GM12875 (cell line): ENCODE data around the gene C15orf40.
"Not testable (repeated sequence)": the region's sequence is repeated elsewhere in the genome, so short reads cannot be mapped to it uniquely, and the experiment has no call there.

Experiments
- H3K4me3 ChIP-seq: one replicate; pipeline ENCODE4 v1.5.1; 2011; ENCODE audit warnings: low read depth, low read length, control low read depth
- CTCF ChIP-seq: IDR thresholded peaks from 2 replicates; pipeline ENCODE4 v1.5.1; 2011; ENCODE audit warnings: low read depth, mild to moderate bottlenecking, control low read depth, inconsistent platforms, low read length, moderate library complexity, borderline replicate concordance; ENCODE audit not compliant: insufficient read depth

Gene C15orf40

GRCh38 chr15:83039206-83039605 is 27.8 kb upstream of the C15orf40 start:
- H3K4me3 ChIP-seq = no peak overlapping the region
- no peak for TF ChIP-seq CTCF

- TF ChIP-seq CTCF = no peak
- no peak overlapping the region for H3K4me3 ChIP-seq
Observed at GRCh38 chr15:83036253-83036652, 24.8 kb upstream of the C15orf40 start.

- not testable (repeated sequence) for H3K4me3 ChIP-seq
Observed at GRCh38 chr15:83031234-83031633, 19.8 kb upstream of the C15orf40 start.

- no peak for TF ChIP-seq CTCF
- H3K4me3 ChIP-seq = no peak overlapping the region
Observed at GRCh38 chr15:83030021-83030420, 18.6 kb upstream of the C15orf40 start.

GRCh38 chr15:83018436-83018835 is 7.0 kb upstream of the C15orf40 start:
- TF ChIP-seq CTCF = no peak
- H3K4me3 ChIP-seq = no peak overlapping the region

GRCh38 chr15:83016906-83017305 is 5.5 kb upstream of the C15orf40 start:
- no peak for TF ChIP-seq CTCF
- no peak overlapping the region for H3K4me3 ChIP-seq

GRCh38 chr15:83015361-83015760 is 3.9 kb upstream of the C15orf40 start:
- H3K4me3 ChIP-seq = no peak overlapping the region
- TF ChIP-seq CTCF = no peak

GRCh38 chr15:83014205-83014653 is 2.8 kb upstream of the C15orf40 start:
- TF ChIP-seq CTCF = no peak
- H3K4me3 ChIP-seq = no peak overlapping the region
